GM21447 (cell line): ENCODE data around the gene BIN1.

Experiments used
- ATAC-seq: cut with Tn5 transposase; IDR thresholded peaks from one replicate; pipeline ENCODE4 v1.9.1; 2021; ENCODE audit not compliant: unreplicated experiment

The BIN1 gene

GRCh38 chr2:127058954-127059252 is 48.1 kb downstream of the BIN1 start:
- ATAC-seq: no peak

GRCh38 chr2:127058246-127058953 is 48.6 kb downstream of the BIN1 start:
- ATAC-seq: no peak

DNA sequence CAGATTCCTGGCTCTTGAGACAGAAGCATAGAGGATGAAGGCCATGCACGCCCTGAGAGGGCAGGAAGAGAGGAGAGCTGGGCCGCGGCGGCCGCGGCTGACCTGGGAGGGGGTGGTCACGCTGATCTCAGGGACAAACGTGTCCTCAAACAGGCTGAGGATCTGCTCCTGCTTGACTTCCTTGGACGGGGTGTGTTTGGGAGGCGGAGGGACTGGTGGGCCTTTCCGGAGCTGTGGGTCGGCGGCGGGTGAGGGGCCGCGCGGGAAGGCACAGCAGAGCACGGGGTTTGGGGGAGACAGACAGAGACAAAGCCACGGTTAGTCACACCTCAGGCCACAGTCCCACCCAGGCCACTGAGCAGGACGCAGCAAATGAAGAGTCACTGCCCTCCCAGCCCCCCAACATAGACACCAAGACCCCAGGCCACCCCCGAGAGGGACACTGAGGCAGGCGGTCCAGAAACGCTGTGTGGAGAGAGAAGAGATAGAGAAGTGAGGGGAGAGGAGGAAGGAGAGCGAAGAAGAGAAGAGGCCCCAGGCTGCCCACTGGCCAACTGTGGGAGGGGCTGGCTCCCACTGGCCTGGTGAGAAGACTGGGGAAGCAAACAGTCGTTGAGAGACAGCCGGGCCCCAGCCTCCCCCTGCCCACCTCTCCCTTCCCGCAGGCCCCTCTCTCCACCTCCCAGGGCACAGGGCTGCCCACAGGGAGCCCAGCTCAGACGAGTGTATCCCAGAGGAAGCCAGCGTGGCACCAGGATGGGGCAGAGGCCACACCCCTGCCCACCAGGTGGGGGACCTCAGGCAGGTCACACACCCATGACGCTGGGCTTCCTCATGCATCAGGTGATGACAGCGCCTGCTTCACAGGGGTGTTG is 49.3 kb downstream of the BIN1 start:
- ATAC-seq: no peak

DNA sequence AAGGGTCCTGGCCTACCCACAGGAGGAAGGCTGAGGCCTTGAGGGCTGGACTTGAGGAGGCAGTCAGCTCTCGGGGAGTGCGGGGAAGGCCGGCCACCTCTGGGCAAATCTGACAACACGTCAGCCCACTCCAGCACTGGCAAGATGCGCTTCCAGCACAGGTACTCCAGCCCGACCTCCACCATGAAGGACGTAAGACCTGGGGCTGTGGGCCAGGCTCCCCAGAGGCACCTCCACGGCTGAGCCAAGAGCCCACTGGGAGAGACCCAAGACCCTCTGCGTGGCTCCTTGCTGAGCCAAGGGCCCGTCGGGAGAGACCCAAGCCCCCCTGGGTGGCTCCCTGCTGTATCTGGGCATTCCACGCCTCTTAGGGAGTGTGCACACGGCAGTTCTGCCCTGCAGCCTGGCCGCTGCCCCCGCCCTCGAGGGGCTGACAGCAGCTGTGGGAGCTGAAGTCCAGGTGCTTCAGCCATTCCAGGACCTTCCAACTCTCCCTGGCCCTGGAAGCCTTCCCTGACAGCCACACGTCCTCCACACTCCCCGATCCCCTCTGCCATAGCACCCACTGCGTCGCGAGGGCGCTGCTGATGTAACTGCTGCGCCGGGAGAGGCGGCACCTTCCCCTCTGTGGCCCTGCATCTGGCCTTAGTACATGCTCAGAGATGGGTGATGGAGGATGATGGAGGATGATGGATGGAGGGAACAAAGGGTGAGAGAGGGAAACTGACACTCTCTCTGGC is 50.2 kb downstream of the BIN1 start:
- ATAC-seq: no peak

- ATAC-seq: no peak
Observed at GRCh38 chr2:127056086-127056485, 50.9 kb downstream of the BIN1 start.

GRCh38 chr2:127055786-127056076 is 51.2 kb downstream of the BIN1 start:
- no peak for ATAC-seq

DNA sequence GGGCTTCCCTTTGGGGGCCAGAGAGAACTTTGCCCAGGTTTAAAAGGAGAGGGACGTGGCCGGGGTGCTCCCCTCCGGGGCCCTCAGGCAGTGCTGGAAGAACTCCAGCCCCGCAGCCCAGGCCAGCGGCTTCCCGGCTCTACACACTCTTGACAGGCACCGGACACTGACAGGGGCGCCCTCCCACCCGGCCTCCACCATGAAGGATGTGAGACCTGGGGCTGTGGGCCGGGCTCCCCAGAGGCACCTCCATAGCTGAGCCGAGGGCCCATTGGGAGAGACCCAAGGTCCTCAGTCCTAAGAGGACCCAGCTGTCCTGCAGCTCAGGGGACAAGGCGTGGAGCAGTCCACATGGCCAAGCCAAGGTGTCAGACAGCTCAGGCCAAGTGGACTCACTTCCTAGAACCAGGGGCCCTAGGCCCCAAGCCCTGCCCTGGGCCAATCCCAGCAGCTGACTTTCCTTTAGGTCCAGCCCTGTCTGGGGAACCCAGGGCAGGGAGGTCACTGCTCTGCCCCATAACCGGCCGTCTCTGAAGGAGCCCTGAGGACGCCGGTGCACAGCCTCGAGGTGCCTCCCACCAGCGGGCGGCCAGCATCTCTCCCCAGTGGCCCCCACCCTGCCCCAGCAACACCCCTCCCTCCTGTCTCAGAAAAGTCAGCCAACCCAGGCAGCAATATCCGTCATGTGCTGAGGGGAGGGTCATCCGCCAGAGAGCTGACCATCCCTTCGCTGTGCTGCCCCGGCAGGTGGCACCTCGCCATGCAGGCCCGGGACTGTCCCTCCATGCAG is 51.8 kb downstream of the BIN1 start:
- ATAC-seq: no peak

GRCh38 chr2:127054604-127054930 is 52.4 kb downstream of the BIN1 start:
- ATAC-seq: no peak

GRCh38 chr2:127053731-127054603 is 53.0 kb downstream of the BIN1 start:
- ATAC-seq: no peak

GRCh38 chr2:127052771-127053691 is 53.9 kb downstream of the BIN1 start:
- ATAC-seq: no peak

DNA sequence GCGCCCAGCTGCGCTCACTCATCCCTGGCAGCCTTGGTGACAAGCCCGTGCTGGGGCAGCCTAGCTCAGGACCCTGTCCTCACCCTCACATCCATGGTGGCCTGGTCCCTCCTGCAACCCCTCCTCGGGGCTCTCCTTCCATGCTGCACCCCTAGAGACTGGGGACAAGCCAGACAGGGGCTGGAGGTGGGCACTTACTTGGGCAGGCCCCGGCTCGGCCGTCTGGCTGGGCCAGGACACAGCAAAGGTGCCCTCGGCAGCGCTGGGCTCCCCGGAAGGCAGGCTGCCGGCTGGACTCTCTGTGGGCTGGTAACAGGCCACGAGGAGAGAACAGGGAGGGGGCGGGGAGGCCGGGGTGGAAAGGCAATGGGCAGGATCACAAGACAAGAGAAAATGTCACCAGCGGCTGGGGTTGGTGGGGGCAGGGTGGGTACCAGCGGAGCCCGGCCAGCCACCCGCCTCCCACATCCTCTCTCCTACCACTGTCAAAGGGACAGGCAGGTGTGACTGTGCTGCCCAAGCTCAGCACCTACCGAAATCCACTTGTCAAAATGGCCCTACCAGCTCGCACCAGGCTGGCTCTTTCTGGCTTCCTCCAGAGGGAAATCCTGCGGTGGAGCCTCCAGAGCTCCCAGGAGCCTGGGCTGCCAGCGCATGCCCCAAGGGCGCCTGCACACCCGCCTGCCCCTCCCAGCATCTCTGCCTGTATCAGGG is 54.7 kb downstream of the BIN1 start:
- no peak for ATAC-seq

DNA sequence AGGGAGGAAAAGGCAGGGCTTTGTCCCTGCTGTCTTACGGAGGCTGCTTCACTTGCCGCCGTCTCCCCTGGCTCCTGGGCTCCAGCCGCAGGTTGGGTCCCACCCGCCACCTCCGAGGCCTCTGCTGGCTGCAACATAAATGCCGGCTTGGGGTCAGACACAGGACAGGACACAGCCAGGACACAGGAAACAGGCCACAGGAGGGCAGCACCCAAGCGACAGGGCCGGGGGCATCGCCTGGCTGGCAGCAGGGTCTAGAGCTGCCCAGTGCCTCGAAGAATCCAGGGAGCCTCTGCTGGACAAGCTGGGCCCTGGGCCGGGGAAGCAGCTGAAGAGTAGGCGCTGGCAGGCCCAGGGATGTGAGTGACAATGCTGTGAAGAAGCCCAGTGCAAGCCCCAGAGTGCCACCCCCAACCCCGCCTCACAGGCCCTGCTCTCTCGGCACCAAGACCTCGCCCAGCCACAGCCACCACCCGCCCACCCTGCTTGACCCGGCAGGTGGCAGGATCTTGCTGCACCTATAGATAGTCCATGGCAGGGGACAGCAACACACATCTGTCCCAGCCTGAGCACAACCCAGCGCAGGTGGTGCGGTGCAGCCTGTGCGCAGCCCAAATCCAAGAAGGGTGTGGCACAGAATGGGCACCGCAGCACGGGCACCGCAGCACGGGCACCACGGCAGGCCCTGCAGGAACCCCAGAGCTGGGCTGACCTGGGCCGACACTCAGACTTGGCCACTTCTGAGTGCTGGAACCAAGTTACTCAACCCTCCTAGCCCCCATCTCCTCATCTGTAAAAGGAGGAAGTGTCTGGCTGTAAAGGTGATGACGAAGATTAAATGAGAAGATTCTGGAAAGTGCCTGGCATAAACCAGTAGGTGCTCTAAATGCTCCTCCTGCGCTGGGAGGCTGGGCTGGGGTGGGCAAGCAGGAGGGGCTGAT is 55.6 kb downstream of the BIN1 start:
- ATAC-seq: no peak

GRCh38 chr2:127050803-127051115 is 56.2 kb downstream of the BIN1 start:
- no peak for ATAC-seq

GRCh38 chr2:127049927-127050802 is 56.8 kb downstream of the BIN1 start:
- ATAC-seq: peak; percentile 66

- no peak for ATAC-seq
Observed at GRCh38 chr2:127048969-127049897, 57.7 kb downstream of the BIN1 start.

DNA sequence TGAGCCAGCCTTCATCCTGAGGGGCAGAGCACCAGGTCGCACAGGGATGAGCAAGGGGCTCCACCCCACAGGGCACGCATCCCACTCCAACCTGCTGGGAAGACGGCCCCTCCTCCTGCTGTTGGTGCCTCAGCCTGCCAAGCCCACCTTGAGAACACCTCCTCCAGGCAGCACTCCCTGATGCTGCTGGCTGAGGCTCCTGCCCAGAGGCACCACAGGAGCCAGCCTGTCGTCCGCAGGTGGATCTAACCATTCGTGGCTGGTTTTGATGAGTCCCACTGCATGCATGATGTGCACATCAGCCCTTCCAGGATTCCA is 58.4 kb downstream of the BIN1 start:
- ATAC-seq: no peak
